HepG2 (cell line): ENCODE measurements around the gene EPB41L2. TPM values are rescaled to one million over a fixed set of nuclear protein-coding genes. Genes with fewer than 3 reads are reported as not detected.

Experiments used
- KDM4B ChIP-seq: sonication (generic); formaldehyde crosslinking; IDR thresholded peaks from 2 replicates; pipeline ENCODE4 v1.4.0; 2020; ENCODE audit warnings: missing genetic modification reagents
- NFYB ChIP-seq: sonication (generic); formaldehyde crosslinking; IDR thresholded peaks from 2 replicates; pipeline ENCODE4 v1.4.0; 2020; ENCODE audit warnings: missing genetic modification reagents
- POLR2AphosphoS5 ChIP-seq: IDR thresholded peaks from 2 replicates; pipeline ENCODE4 v1.6.1; 2012; ENCODE audit warnings: low read depth, low read length
- PRDM4 ChIP-seq: sonication (generic); formaldehyde crosslinking; IDR thresholded peaks from 2 replicates; pipeline ENCODE4 v1.9.0; 2021; ENCODE audit warnings: missing genetic modification reagents, borderline replicate concordance
- SPEN ChIP-seq: sonication (generic); formaldehyde crosslinking; IDR thresholded peaks from 2 replicates; pipeline ENCODE4 v1.5.1; 2020; ENCODE audit warnings: low read depth, mild to moderate bottlenecking, missing genetic modification reagents
- TBL1XR1 ChIP-seq: fragments of 150-350 bp; IDR thresholded peaks from 2 replicates; pipeline ENCODE4 v1.6.1; 2014; ENCODE audit warnings: borderline replicate concordance, low read length; ENCODE audit not compliant: partially characterized antibody
- THAP7 ChIP-seq: sonication (generic); formaldehyde crosslinking; IDR thresholded peaks from 2 replicates; pipeline ENCODE4 v1.8.1; 2023; ENCODE audit warnings: mild to moderate bottlenecking, missing genetic modification reagents
- TSC22D2 ChIP-seq: sonication (generic); formaldehyde crosslinking; IDR thresholded peaks from 2 replicates; pipeline ENCODE4 v1.5.1; 2020; ENCODE audit warnings: missing genetic modification reagents, mild to moderate bottlenecking, borderline replicate concordance
- ZFYVE20 ChIP-seq: sonication (generic); formaldehyde crosslinking; IDR thresholded peaks from 2 replicates; pipeline ENCODE4 v1.8.0; 2023; ENCODE audit warnings: low read depth, mild to moderate bottlenecking, moderate library complexity, missing genetic modification reagents, borderline replicate concordance
- ZMAT3 ChIP-seq: sonication (generic); formaldehyde crosslinking; conservative IDR thresholded peaks from 2 replicates; pipeline ENCODE4 v1.7.0; 2021; ENCODE audit warnings: missing genetic modification reagents
- ZNF10 ChIP-seq: sonication (generic); formaldehyde crosslinking; IDR thresholded peaks from 2 replicates; pipeline ENCODE4 v1.4.0; 2020; ENCODE audit warnings: mild to moderate bottlenecking, low read depth, missing genetic modification reagents, borderline replicate concordance
- ZNF292 ChIP-seq: sonication (generic); formaldehyde crosslinking; IDR thresholded peaks from 2 replicates; pipeline ENCODE4 v1.8.1; 2022; ENCODE audit warnings: mild to moderate bottlenecking, low read depth, missing genetic modification reagents, borderline replicate concordance
- ZNF331 ChIP-seq: sonication (generic); formaldehyde crosslinking; IDR thresholded peaks from 2 replicates; pipeline ENCODE4 v1.4.0; 2020; ENCODE audit warnings: missing genetic modification reagents
- ZNF354B ChIP-seq: sonication (generic); formaldehyde crosslinking; IDR thresholded peaks from 2 replicates; pipeline ENCODE4 v1.8.0; 2022; ENCODE audit warnings: mild to moderate bottlenecking, missing genetic modification reagents
- ZNF740 ChIP-seq: sonication (generic); formaldehyde crosslinking; IDR thresholded peaks from 2 replicates; pipeline ENCODE4 v1.4.0; 2020; ENCODE audit warnings: missing genetic modification reagents
- ZNF777 ChIP-seq: sonication (generic); formaldehyde crosslinking; IDR thresholded peaks from 2 replicates; pipeline ENCODE4 v1.4.0; 2020; ENCODE audit warnings: missing genetic modification reagents
- ZSCAN9 ChIP-seq: IDR thresholded peaks from 2 replicates; pipeline ENCODE4 v1.6.1; 2016; ENCODE audit warnings: borderline replicate concordance
- polyA plus RNA-seq, 8 experiments: library from polyadenylated mRNA; depleted of rRNA in 3 of 8; stranded (reverse) in 7 of 8; unstranded in 1 of 8; fragments of >200 nt; fragmentation: Illumina TruSeq in 4 of 8; extraction: Trizol in 4 of 8; gene quantifications; 2 replicates each; pipeline versions ENCODE4 v1.2.1 to v1.2.3, GENCODE V29; 2011 to 2016; ENCODE audit warnings: low read depth in 4 of 8, missing spikeins in 1 of 8, mixed read lengths in 1 of 8; ENCODE audit not compliant: insufficient read depth in 1 of 8
- total RNA-seq, 5 experiments: library from RNA; depleted of rRNA; stranded (reverse); fragments of >200 nt; fragmentation: Illumina TruSeq; extraction: Trizol; gene quantifications; 2 replicates each; pipeline ENCODE4 v1.2.3, GENCODE V29; 2016; ENCODE audit warnings: low read depth in 1 of 5
- TF ChIP-seq, protein P1 (sequence below): fragments of 450-650 bp; IDR thresholded peaks from 2 replicates; pipeline ENCODE4 v1.6.1; 2016
- TF ChIP-seq, protein P2 (sequence below): sonication (generic); formaldehyde crosslinking; IDR thresholded peaks from 2 replicates; pipeline ENCODE4 v1.5.1; 2020; ENCODE audit warnings: mild to moderate bottlenecking, missing genetic modification reagents
- TF ChIP-seq, protein P3 (sequence below): IDR thresholded peaks from 2 replicates; pipeline ENCODE4 v1.6.1; 2016

The EPB41L2 gene
- total and polyA plus RNA-seq, 2 of the 13 experiments (the other 11 are each of a cell fraction or from before 2014, with no cell fraction given), result 41.7 to 56.4 TPM

- TF ChIP-seq, protein P1, sequence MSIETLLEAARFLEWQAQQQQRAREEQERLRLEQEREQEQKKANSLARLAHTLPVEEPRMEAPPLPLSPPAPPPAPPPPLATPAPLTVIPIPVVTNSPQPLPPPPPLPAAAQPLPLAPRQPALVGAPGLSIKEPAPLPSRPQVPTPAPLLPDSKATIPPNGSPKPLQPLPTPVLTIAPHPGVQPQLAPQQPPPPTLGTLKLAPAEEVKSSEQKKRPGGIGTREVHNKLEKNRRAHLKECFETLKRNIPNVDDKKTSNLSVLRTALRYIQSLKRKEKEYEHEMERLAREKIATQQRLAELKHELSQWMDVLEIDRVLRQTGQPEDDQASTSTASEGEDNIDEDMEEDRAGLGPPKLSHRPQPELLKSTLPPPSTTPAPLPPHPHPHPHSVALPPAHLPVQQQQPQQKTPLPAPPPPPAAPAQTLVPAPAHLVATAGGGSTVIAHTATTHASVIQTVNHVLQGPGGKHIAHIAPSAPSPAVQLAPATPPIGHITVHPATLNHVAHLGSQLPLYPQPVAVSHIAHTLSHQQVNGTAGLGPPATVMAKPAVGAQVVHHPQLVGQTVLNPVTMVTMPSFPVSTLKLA, result no peak
- peak; percentile 63; the same call in 1 of the 2 replicates for TF ChIP-seq ZNF331 (CRISPR knock-in tag)
- TF ChIP-seq ZSCAN9 (CRISPR knock-in tag), result 0 out of 2 replicates have a peak, but pooled peaks have one; percentile 54
- TF ChIP-seq, protein P2, sequence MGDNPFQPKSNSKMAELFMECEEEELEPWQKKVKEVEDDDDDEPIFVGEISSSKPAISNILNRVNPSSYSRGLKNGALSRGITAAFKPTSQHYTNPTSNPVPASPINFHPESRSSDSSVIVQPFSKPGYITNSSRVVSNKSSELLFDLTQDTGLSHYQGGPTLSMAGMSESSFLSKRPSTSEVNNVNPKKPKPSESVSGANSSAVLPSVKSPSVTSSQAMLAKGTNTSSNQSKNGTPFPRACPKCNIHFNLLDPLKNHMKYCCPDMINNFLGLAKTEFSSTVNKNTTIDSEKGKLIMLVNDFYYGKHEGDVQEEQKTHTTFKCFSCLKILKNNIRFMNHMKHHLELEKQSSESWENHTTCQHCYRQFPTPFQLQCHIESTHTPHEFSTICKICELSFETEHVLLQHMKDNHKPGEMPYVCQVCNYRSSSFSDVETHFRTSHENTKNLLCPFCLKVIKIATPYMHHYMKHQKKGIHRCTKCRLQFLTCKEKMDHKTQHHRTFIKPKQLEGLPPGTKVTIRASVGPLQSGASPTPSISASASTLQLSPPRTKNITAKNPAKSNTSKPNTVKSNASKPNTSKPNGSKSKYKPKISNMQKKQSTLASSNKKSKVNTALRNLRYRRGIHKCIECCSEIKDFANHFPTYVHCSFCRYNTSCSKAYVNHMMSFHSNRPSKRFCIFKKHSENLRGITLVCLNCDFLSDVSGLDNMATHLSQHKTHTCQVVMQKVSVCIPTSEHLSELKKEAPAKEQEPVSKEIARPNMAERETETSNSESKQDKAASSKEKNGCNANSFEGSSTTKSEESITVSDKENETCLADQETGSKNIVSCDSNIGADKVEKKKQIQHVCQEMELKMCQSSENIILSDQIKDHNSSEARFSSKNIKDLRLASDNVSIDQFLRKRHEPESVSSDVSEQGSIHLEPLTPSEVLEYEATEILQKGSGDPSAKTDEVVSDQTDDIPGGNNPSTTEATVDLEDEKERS (CRISPR knock-in tag), result 0 out of 2 replicates have a peak, but pooled peaks have one; percentile 49
- no peak for TF ChIP-seq ZMAT3
- TF ChIP-seq ZNF740 (CRISPR knock-in tag), result no peak
- no peak for TF ChIP-seq ZNF10 (CRISPR knock-in tag)
- TF ChIP-seq ZFYVE20 (CRISPR knock-in tag), result no peak
- no peak for TF ChIP-seq PRDM4 (CRISPR knock-in tag)
- TF ChIP-seq TBL1XR1, result no peak
- peak; percentile 87; the same call in 1 of the 2 replicates for TF ChIP-seq ZNF292 (CRISPR knock-in tag)
- TF ChIP-seq SPEN, result peak; percentile 77
- TF ChIP-seq THAP7, result no peak
- peak; percentile 44; the same call in 1 of the 2 replicates for TF ChIP-seq POLR2AphosphoS5
- 0 out of 2 replicates have a peak, but pooled peaks have one; percentile 38 for TF ChIP-seq TSC22D2 (CRISPR knock-in tag)
- TF ChIP-seq, protein P3, sequence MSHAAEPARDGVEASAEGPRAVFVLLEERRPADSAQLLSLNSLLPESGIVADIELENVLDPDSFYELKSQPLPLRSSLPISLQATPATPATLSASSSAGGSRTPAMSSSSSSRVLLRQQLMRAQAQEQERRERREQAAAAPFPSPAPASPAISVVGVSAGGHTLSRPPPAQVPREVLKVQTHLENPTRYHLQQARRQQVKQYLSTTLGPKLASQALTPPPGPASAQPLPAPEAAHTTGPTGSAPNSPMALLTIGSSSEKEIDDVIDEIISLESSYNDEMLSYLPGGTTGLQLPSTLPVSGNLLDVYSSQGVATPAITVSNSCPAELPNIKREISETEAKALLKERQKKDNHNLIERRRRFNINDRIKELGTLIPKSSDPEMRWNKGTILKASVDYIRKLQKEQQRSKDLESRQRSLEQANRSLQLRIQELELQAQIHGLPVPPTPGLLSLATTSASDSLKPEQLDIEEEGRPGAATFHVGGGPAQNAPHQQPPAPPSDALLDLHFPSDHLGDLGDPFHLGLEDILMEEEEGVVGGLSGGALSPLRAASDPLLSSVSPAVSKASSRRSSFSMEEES, result peak; percentile 63; the same call in 1 of the 2 replicates
- no peak for TF ChIP-seq ZNF354B (CRISPR knock-in tag)
- peak; percentile 57; the same call in 1 of the 2 replicates for TF ChIP-seq KDM4B (CRISPR knock-in tag)
- no peak for TF ChIP-seq NFYB (CRISPR knock-in tag)
- TF ChIP-seq ZNF777 (CRISPR knock-in tag), result no peak
Observed at GRCh38 chr6:130864344-130864743, 198.7 kb downstream of the EPB41L2 start (continued).
